Gastroesophageal sphincter (tissue), 3 donors: Measurements from ENCODE around the gene AP2M1.

Experiments used
- CTCF ChIP-seq, 4 experiments: fragments of 200-600 bp in 2 of 4; fragments of 450-650 bp in 2 of 4; sonication (generic) in 1 of 4; IDR thresholded peaks; one replicate each; pipeline ENCODE4 v1.5.1; 2017 to 2019; ENCODE audit warnings: antibody characterized with exemption in 4 of 4, mild to moderate bottlenecking in 2 of 4, moderate library complexity in 2 of 4
- EP300 ChIP-seq: sonication (generic); formaldehyde crosslinking; IDR thresholded peaks from one replicate; pipeline ENCODE4 v1.6.1; 2017; ENCODE audit warnings: antibody characterized with exemption, mild to moderate bottlenecking
- POLR2A ChIP-seq, 2 donors: fragments of 450-650 bp; IDR thresholded peaks; one replicate each; pipeline ENCODE4 v1.6.1; 2017; ENCODE audit warnings: antibody characterized with exemption in 2 of 2, mild to moderate bottlenecking in 2 of 2, moderate library complexity in 1 of 2
- POLR2AphosphoS5 ChIP-seq: sonication (generic); formaldehyde crosslinking; IDR thresholded peaks from one replicate; pipeline ENCODE4 v1.6.1; 2017; ENCODE audit warnings: antibody characterized with exemption

- TF ChIP-seq CTCF (IDR thresholded peaks at IDR 0.05) (no peak), POLR2A (IDR thresholded peaks at IDR 0.05) (no peak), POLR2AphosphoS5 (no peak), EP300 (no peak)
These were observed 18.1 kb upstream of the AP2M1 start for GRCh38 chr3:184156522-184156955.
